Measurements from ENCODE around the gene CHD6.

GRCh38 chr20:41615676-41616075 lies 2.5 kb downstream of the CHD6 start:
- TF ChIP-seq JUND (IDR thresholded peaks at IDR 0.05) (no peak), CTCF (IDR thresholded peaks at IDR 0.05 in 2 of 3, conservative IDR thresholded peaks at IDR 0.05 in 1 of 3; ENCODE audit: borderline replicate concordance in 1 of 3, insufficient read depth in 1 of 3, low read depth in 2 of 3, low read length in 2 of 3) (no peak), POLR2A (IDR thresholded peaks at IDR 0.05; ENCODE audit: borderline replicate concordance, extremely low read depth, insufficient read depth, insufficient read length) (no peak), EZH2phosphoT487 (IDR thresholded peaks at IDR 0.05; ENCODE audit: borderline replicate concordance) (no peak), YY1 (IDR thresholded peaks at IDR 0.05; ENCODE audit: extremely low read depth, insufficient replicate concordance, low read depth, low read length) (no peak), EZH2 (IDR thresholded peaks at IDR 0.05) (no peak), ZNF274 (IDR thresholded peaks at IDR 0.05; ENCODE audit: low read depth, low read length) (no peak)

Data from HCT116 (cell line).